Stomach (tissue), 9 donors: ENCODE measurements around the gene STOML1. TPM values are rescaled to one million over a fixed set of nuclear protein-coding genes. Genes with fewer than 3 reads are reported as not detected.
A peak's percentile ranks its signal among the peaks of the same experiment; 100 is the strongest.

Source experiments
- DNase-seq, 2 donors: peaks; one replicate each; pipeline versions ENCODE4 v3.0.0 to v3.0.0-alpha.2; 2013 to 2019
- H3K27ac ChIP-seq, 5 donors: fragments of 200-600 bp in 4 of 5; sonication (generic) in 4 of 5; one replicate each; pipeline ENCODE4 v1.5.1; 2013 to 2019; ENCODE audit warnings: mild to moderate bottlenecking in 1 of 5, moderate library complexity in 1 of 5
- H3K27me3 ChIP-seq, 3 donors: fragments of 200-600 bp; sonication (generic); one replicate each; pipeline ENCODE4 v1.5.1; 2017 to 2019; ENCODE audit warnings: mixed run types in 1 of 3
- H3K36me3 ChIP-seq, 4 donors: fragments of 200-600 bp; sonication (generic); 1 replicate in 3 of 4; 2 replicates in 1 of 4; pipeline ENCODE4 v1.5.1; 2016 to 2019
- H3K4me1 ChIP-seq, 4 donors: fragments of 200-600 bp; sonication (generic); one replicate each; pipeline ENCODE4 v1.5.1; 2016 to 2019
- H3K4me3 ChIP-seq, 4 donors: fragments of 200-600 bp; sonication (generic) in 3 of 4; one replicate each; pipeline ENCODE4 v1.5.1; 2016 to 2019; ENCODE audit warnings: mild to moderate bottlenecking in 1 of 4
- H3K9me3 ChIP-seq, 4 donors: fragments of 200-600 bp; sonication (generic); one replicate each; pipeline ENCODE4 v1.5.1; 2016 to 2019
- EP300 ChIP-seq: sonication (generic); formaldehyde crosslinking; IDR thresholded peaks from one replicate; pipeline ENCODE4 v1.6.1; 2017; ENCODE audit warnings: antibody characterized with exemption
- POLR2A ChIP-seq, 4 donors: fragments of 450-650 bp; IDR thresholded peaks; one replicate each; pipeline ENCODE4 v1.6.1; 2016; ENCODE audit warnings: antibody characterized with exemption in 4 of 4, control low read depth in 2 of 4, mild to moderate bottlenecking in 1 of 4, moderate library complexity in 1 of 4
- POLR2AphosphoS5 ChIP-seq, 3 donors: sonication (generic); formaldehyde crosslinking; IDR thresholded peaks; one replicate each; pipeline ENCODE4 v1.6.1; 2016; ENCODE audit warnings: antibody characterized with exemption in 3 of 3
- WGBS, 5 donors: extraction: QIAGEN DNeasy Blood & Tissue Kit in 3 of 5; methylation state at CpG; one replicate each; pipeline versions ENCODE4 v1.1.5 to v1.1.7; 2013 to 2018; 5-methylcytosine and 5-hydroxymethylcytosine counted together
- intact Hi-C: fragments of 100-400 bp; cut with DNase I; formaldehyde crosslinking; loops from one replicate; pipeline ENCODE4 v1.15.1; 2023; ENCODE audit warnings: low total_unique reads
- polyA plus RNA-seq, 3 donors: library from polyadenylated mRNA; stranded (reverse); fragments of 200-250 nt; gene quantifications; one replicate each; pipeline ENCODE4 v1.2.3, GENCODE V29; 2013
- total RNA-seq, 5 donors: library from RNA; depleted of rRNA; stranded (reverse); fragments of >200 nt; gene quantifications; one replicate each; pipeline versions ENCODE4 v1.1.0 to v1.2.3, GENCODE V29; 2014 to 2016
- TF ChIP-seq, protein P1 (sequence below), 7 experiments: fragments of 450-650 bp in 4 of 7; fragments of 200-600 bp in 3 of 7; sonication (generic) in 3 of 7; IDR thresholded peaks; one replicate each; pipeline ENCODE4 v1.5.1; 2016 to 2019; ENCODE audit warnings: antibody characterized with exemption in 7 of 7, control low read depth in 2 of 7, mild to moderate bottlenecking in 1 of 7
- donor health status: healthy with polysubstance abuse.
- donor health status: Bipolar disorder and iron deficiency.
- donor health status: healthy.

The STOML1 gene
- total and polyA plus RNA-seq, 8 donors = 5.3 to 26.4 (median 9.8) TPM

DNA sequence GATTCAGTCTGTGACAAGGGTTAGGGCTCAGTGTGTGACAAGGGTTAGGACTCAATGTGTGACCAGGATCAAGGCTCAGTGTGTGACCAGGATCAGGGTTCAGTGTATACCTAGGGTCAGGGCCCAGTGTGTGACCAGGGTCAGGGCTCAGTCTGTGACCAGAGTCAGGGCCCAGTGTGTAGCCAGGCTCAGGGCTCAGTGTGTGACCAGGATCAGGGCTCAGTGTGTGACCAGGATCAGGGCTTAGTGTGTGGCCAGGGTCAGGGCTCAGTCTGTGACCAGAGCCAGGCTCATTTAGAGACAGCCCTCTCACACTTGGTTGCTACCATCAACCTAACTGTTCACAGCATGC lies 41.6 kb downstream of the STOML1 start:
- intact Hi-C loops = no loop called here
- no peak for DNase-seq
- Histone ChIP-seq H3K4me1 (peaks cover 17 to 36% (median 27%) of the 10 kb centered on the region in 4 donors), H3K36me3 (peaks cover 10 to 48% (median 33%) of the 10 kb centered on the region in 4 donors), H3K27me3 (no peaks in the 10 kb centered on the region), H3K9me3 (no peaks in the 10 kb centered on the region), H3K4me3 (no peak overlapping the region), H3K27ac (peak overlapping the region in 4 of 5 donors; percentile 85 to 94 (median 90))
- TF ChIP-seq, protein P1, sequence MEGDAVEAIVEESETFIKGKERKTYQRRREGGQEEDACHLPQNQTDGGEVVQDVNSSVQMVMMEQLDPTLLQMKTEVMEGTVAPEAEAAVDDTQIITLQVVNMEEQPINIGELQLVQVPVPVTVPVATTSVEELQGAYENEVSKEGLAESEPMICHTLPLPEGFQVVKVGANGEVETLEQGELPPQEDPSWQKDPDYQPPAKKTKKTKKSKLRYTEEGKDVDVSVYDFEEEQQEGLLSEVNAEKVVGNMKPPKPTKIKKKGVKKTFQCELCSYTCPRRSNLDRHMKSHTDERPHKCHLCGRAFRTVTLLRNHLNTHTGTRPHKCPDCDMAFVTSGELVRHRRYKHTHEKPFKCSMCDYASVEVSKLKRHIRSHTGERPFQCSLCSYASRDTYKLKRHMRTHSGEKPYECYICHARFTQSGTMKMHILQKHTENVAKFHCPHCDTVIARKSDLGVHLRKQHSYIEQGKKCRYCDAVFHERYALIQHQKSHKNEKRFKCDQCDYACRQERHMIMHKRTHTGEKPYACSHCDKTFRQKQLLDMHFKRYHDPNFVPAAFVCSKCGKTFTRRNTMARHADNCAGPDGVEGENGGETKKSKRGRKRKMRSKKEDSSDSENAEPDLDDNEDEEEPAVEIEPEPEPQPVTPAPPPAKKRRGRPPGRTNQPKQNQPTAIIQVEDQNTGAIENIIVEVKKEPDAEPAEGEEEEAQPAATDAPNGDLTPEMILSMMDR (IDR thresholded peaks at IDR 0.05) = no peak

GRCh38 chr15:73949496-73949895 lies 42.6 kb downstream of the STOML1 start:
- Histone ChIP-seq H3K9me3 (no peaks in the 10 kb centered on the region), H3K27me3 (no peaks in the 10 kb centered on the region), H3K4me3 (no peak overlapping the region), H3K27ac (peak overlapping the region in 1 of 5 donors; percentile 90), H3K36me3 (peaks cover 10 to 48% (median 33%) of the 10 kb centered on the region in 4 donors), H3K4me1 (peaks cover 17 to 41% (median 30%) of the 10 kb centered on the region in 4 donors)
- 90 to 94% (median 92%) methylated on average over 10 of the region's 10 CpGs for WGBS, 5 donors
- no peak for DNase-seq
- intact Hi-C loops = no loop called here
- TF ChIP-seq, protein P1 (IDR thresholded peaks at IDR 0.05) = no peak
- TF ChIP-seq POLR2AphosphoS5 (IDR thresholded peaks at IDR 0.05) (no peak), EP300 (no peak), POLR2A (IDR thresholded peaks at IDR 0.05) (no peak)

DNA sequence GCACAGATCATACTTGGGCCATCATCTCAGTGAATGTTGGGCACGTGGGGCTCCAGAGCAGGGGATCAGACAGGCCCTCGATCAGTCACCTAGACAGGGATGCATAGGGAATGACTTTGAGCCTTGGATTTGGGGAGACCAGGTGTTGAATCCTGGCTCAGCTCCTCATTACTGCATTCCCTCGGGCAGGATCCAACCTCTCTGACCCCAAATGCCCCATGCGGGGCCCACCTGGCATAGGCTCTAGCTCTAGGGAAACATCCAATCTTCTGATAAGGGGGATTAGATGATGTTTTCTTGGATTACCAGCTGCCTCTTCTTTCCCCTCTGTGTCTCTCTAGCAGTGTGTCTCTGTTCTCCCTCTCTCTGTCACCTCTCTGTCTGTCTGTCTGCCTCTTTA lies 43.1 kb downstream of the STOML1 start:
- Histone ChIP-seq H3K9me3 (no peaks in the 10 kb centered on the region), H3K4me1 (peaks cover 17 to 46% (median 33%) of the 10 kb centered on the region in 4 donors), H3K36me3 (peaks cover 10 to 48% (median 33%) of the 10 kb centered on the region in 4 donors), H3K4me3 (no peak overlapping the region), H3K27me3 (no peaks in the 10 kb centered on the region), H3K27ac (no peak overlapping the region)
- DNase-seq = no peak
- intact Hi-C loops = no loop called here
- WGBS, 5 donors = 70 to 79% (median 76%) methylated on average over 4 of the region's 4 CpGs
- TF ChIP-seq POLR2A (IDR thresholded peaks at IDR 0.05) (no peak), EP300 (no peak), POLR2AphosphoS5 (IDR thresholded peaks at IDR 0.05) (no peak)
- TF ChIP-seq, protein P1 (IDR thresholded peaks at IDR 0.05) = no peak

DNA sequence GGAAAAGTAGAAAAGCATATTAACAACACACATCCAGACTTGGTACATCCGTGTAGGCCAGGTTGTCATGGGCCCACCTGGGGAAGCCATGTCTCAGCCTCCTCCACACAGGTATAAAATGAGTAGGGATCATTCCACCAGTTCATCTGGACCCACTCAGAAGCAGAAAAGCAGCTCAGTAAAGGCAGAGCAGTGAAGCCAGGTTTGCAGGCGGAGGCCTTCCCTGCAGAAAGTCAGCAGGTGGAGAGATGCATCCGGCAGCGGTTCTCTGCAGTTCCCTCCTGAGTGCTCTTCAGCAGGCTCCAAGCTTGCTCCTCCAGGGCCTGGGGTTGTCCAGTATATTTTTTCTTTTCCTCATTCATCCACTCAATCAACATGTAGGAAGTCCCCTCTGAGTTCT lies 43.7 kb downstream of the STOML1 start:
- no peak for DNase-seq
- Histone ChIP-seq H3K4me1 (peaks cover 16 to 49% (median 31%) of the 10 kb centered on the region in 4 donors), H3K27ac (no peak overlapping the region), H3K27me3 (no peaks in the 10 kb centered on the region), H3K36me3 (peaks cover 10 to 48% (median 33%) of the 10 kb centered on the region in 4 donors), H3K9me3 (no peaks in the 10 kb centered on the region), H3K4me3 (no peak overlapping the region)
- intact Hi-C loops = no loop called here
- WGBS, 5 donors = 89 to 97% (median 94%) methylated on average over 4 of the region's 4 CpGs
- no peak for TF ChIP-seq POLR2A (IDR thresholded peaks at IDR 0.05)
- TF ChIP-seq POLR2AphosphoS5 (IDR thresholded peaks at IDR 0.05) = no peak
- TF ChIP-seq, protein P1 (IDR thresholded peaks at IDR 0.05) = no peak
- TF ChIP-seq EP300 = no peak
